HTERT RPE-1 (cell line): ENCODE results near the gene C1QTNF7.

Source experiments
- in situ Hi-C: fragments of 300-500 bp; cut with MboI; formaldehyde crosslinking; loops from 4 replicates; pipeline ENCODE4 v1.14.3; 2020; ENCODE audit warnings: low sequenced_read_pairs

C1QTNF7 gene

GRCh38 chr4:15451866-15452765 lies 24.3 kb downstream of the C1QTNF7 start:
- in situ Hi-C loops, result no loop called here

- in situ Hi-C loops, result no loop called here
These were observed 27.5 kb downstream of the C1QTNF7 start for GRCh38 chr4:15455290-15455689.

- in situ Hi-C loops, result no loop called here
These were observed 29.8 kb downstream of the C1QTNF7 start for GRCh38 chr4:15457406-15458201.

- in situ Hi-C loops, result no loop called here
These were observed 30.8 kb downstream of the C1QTNF7 start for GRCh38 chr4:15458616-15459015.

GRCh38 chr4:15459706-15460105 lies 31.9 kb downstream of the C1QTNF7 start:
- in situ Hi-C loops, result no loop called here

GRCh38 chr4:15466596-15466995 lies 38.8 kb downstream of the C1QTNF7 start:
- in situ Hi-C loops, result no loop called here

GRCh38 chr4:15469402-15470127 lies 41.7 kb downstream of the C1QTNF7 start, which contains the start of gene CC2D2A:
Gene CC2D2A, plus strand, starts transcription at chr4:15469882. Its CDS starts 6,051 bp downstream, at chr4:15475933.
- in situ Hi-C loops, result no loop called here

- in situ Hi-C loops, result no loop called here
These were observed 42.3 kb downstream of the C1QTNF7 start for GRCh38 chr4:15470128-15470475.

- in situ Hi-C loops, result no loop called here
These were observed 48.6 kb downstream of the C1QTNF7 start for GRCh38 chr4:15476396-15476795.

- in situ Hi-C loops, result no loop called here
These were observed 50.9 kb downstream of the C1QTNF7 start for GRCh38 chr4:15478724-15479088.

- in situ Hi-C loops, result no loop called here
These were observed 51.5 kb downstream of the C1QTNF7 start for GRCh38 chr4:15479089-15479912.

- in situ Hi-C loops, result no loop called here
These were observed 52.0 kb downstream of the C1QTNF7 start for GRCh38 chr4:15479913-15480185.

- in situ Hi-C loops, result no loop called here
These were observed 54.3 kb downstream of the C1QTNF7 start for GRCh38 chr4:15481961-15482745.

GRCh38 chr4:15482842-15483241 lies 55.0 kb downstream of the C1QTNF7 start:
- in situ Hi-C loops, result no loop called here

- in situ Hi-C loops, result no loop called here
These were observed 60.3 kb downstream of the C1QTNF7 start for GRCh38 chr4:15488136-15488535.

GRCh38 chr4:15488658-15489470 lies 61.0 kb downstream of the C1QTNF7 start:
- in situ Hi-C loops, result no loop called here

GRCh38 chr4:15489551-15489950 lies 61.7 kb downstream of the C1QTNF7 start:
- in situ Hi-C loops, result no loop called here

GRCh38 chr4:15493411-15493810 lies 65.6 kb downstream of the C1QTNF7 start:
- in situ Hi-C loops, result no loop called here

GRCh38 chr4:15495621-15496020 lies 67.8 kb downstream of the C1QTNF7 start:
- in situ Hi-C loops, result no loop called here
